Neuron (in vitro differentiated cells): ENCODE data around the gene PIGM.

ENCODE experiments used
- H2AFZ ChIP-seq: one replicate; pipeline ENCODE4 v1.6.1; 2013; ENCODE audit warnings: low read depth, mild to moderate bottlenecking, inconsistent platforms, low read length, moderate library complexity
- H3K27me3 ChIP-seq: one replicate; pipeline ENCODE4 v1.6.1; 2013; ENCODE audit warnings: low read length; ENCODE audit not compliant: insufficient read depth
- H3K36me3 ChIP-seq: one replicate; pipeline ENCODE4 v1.6.1; 2013; ENCODE audit warnings: low read length; ENCODE audit not compliant: insufficient read depth
- H3K4me1 ChIP-seq: one replicate; pipeline ENCODE4 v1.6.1; 2013; ENCODE audit warnings: low read length; ENCODE audit not compliant: insufficient read depth
- H3K4me3 ChIP-seq: 2 replicates; pipeline ENCODE4 v1.5.1; 2013; ENCODE audit warnings: mild to moderate bottlenecking, low read length, moderate library complexity
- H3K9me3 ChIP-seq: one replicate; pipeline ENCODE4 v1.6.1; 2013; ENCODE audit warnings: low read length

The PIGM gene

GRCh38 chr1:160025314-160025713, 6.5 kb downstream of the PIGM start:
- Histone ChIP-seq H3K27me3 (no peaks in the 10 kb centered on the region), H3K9me3 (no peaks in the 10 kb centered on the region), H2AFZ (no peak overlapping the region), H3K4me3 (no peak overlapping the region), H3K36me3 (peaks cover 4% of the 10 kb centered on the region), H3K4me1 (peaks cover 39% of the 10 kb centered on the region)

GRCh38 chr1:160024195-160024905, 7.4 kb downstream of the PIGM start:
- H2AFZ ChIP-seq: no peak overlapping the region
- no peaks in the 10 kb centered on the region for H3K9me3 ChIP-seq
- H3K36me3 ChIP-seq: no peaks in the 10 kb centered on the region
- no peaks in the 10 kb centered on the region for H3K27me3 ChIP-seq
- peaks cover 35% of the 10 kb centered on the region for H3K4me1 ChIP-seq
- no peak overlapping the region for H3K4me3 ChIP-seq

GRCh38 chr1:160022330-160023310, 9.2 kb downstream of the PIGM start:
- Histone ChIP-seq H2AFZ (no peak overlapping the region), H3K4me1 (peaks cover 35% of the 10 kb centered on the region), H3K4me3 (no peak overlapping the region), H3K27me3 (peaks cover 8% of the 10 kb centered on the region), H3K9me3 (no peaks in the 10 kb centered on the region), H3K36me3 (no peaks in the 10 kb centered on the region)

- no peaks in the 10 kb centered on the region for H3K36me3 ChIP-seq
- no peak overlapping the region for H2AFZ ChIP-seq
- H3K4me3 ChIP-seq: no peak overlapping the region
- peaks cover 12% of the 10 kb centered on the region for H3K27me3 ChIP-seq
- H3K9me3 ChIP-seq: no peaks in the 10 kb centered on the region
- peaks cover 35% of the 10 kb centered on the region for H3K4me1 ChIP-seq
These were observed 10.3 kb downstream of the PIGM start for GRCh38 chr1:160021376-160022074.

- H2AFZ ChIP-seq: no peak overlapping the region
- no peak overlapping the region for H3K4me3 ChIP-seq
- peaks cover 32% of the 10 kb centered on the region for H3K4me1 ChIP-seq
- peaks cover 16% of the 10 kb centered on the region for H3K27me3 ChIP-seq
- no peaks in the 10 kb centered on the region for H3K9me3 ChIP-seq
- no peaks in the 10 kb centered on the region for H3K36me3 ChIP-seq
These were observed 11.6 kb downstream of the PIGM start for GRCh38 chr1:160020196-160020595.

- Histone ChIP-seq H3K36me3 (no peaks in the 10 kb centered on the region), H3K4me3 (no peak overlapping the region), H3K9me3 (no peaks in the 10 kb centered on the region), H2AFZ (no peak overlapping the region), H3K27me3 (peaks cover 16% of the 10 kb centered on the region), H3K4me1 (peaks cover 19% of the 10 kb centered on the region)
These were observed 12.9 kb downstream of the PIGM start for GRCh38 chr1:160018900-160019299.

GRCh38 chr1:160018347-160018746, 13.4 kb downstream of the PIGM start:
- H3K36me3 ChIP-seq: no peaks in the 10 kb centered on the region
- H3K4me1 ChIP-seq: peaks cover 14% of the 10 kb centered on the region
- no peak overlapping the region for H3K4me3 ChIP-seq
- H3K27me3 ChIP-seq: peaks cover 16% of the 10 kb centered on the region
- no peak overlapping the region for H2AFZ ChIP-seq
- no peaks in the 10 kb centered on the region for H3K9me3 ChIP-seq

GRCh38 chr1:160017592-160017991, 14.2 kb downstream of the PIGM start:
- Histone ChIP-seq H3K36me3 (no peaks in the 10 kb centered on the region), H3K27me3 (peaks cover 18% of the 10 kb centered on the region), H3K4me3 (no peak overlapping the region)

GRCh38 chr1:160011781-160012180, 20.0 kb downstream of the PIGM start:
- H3K4me3 ChIP-seq: no peak overlapping the region
- H3K9me3 ChIP-seq: no peaks in the 10 kb centered on the region
- no peak overlapping the region for H2AFZ ChIP-seq
- H3K4me1 ChIP-seq: no peaks in the 10 kb centered on the region
- no peaks in the 10 kb centered on the region for H3K36me3 ChIP-seq
- H3K27me3 ChIP-seq: peaks cover 34% of the 10 kb centered on the region

More at GRCh38 chr1:160017592-160017991, 14.2 kb downstream of the PIGM start:
- Histone ChIP-seq H2AFZ (no peak overlapping the region), H3K9me3 (no peaks in the 10 kb centered on the region), H3K4me1 (peaks cover 6% of the 10 kb centered on the region)

- Histone ChIP-seq H3K4me1 (no peaks in the 10 kb centered on the region), H3K4me3 (no peak overlapping the region), H3K27me3 (peaks cover 30% of the 10 kb centered on the region), H3K9me3 (no peaks in the 10 kb centered on the region), H2AFZ (no peak overlapping the region), H3K36me3 (no peaks in the 10 kb centered on the region)
These were observed 22.0 kb downstream of the PIGM start for GRCh38 chr1:160009801-160010200.

GRCh38 chr1:160009081-160009480, 22.7 kb downstream of the PIGM start:
- Histone ChIP-seq H3K4me1 (no peaks in the 10 kb centered on the region), H3K27me3 (peaks cover 33% of the 10 kb centered on the region), H3K4me3 (no peak overlapping the region), H3K9me3 (no peaks in the 10 kb centered on the region), H2AFZ (no peak overlapping the region), H3K36me3 (no peaks in the 10 kb centered on the region)

- Histone ChIP-seq H3K4me3 (no peak overlapping the region), H3K36me3 (no peaks in the 10 kb centered on the region), H3K4me1 (no peaks in the 10 kb centered on the region), H2AFZ (no peak overlapping the region), H3K27me3 (peaks cover 38% of the 10 kb centered on the region), H3K9me3 (no peaks in the 10 kb centered on the region)
These were observed 24.1 kb downstream of the PIGM start for GRCh38 chr1:160007577-160008200.
